Measurements from ENCODE around the gene OLFM3.

The OLFM3 gene

GRCh38 chr1:101843160-101843559, 153.6 kb downstream of the OLFM3 start:
- DNase-seq = no peak

DNA sequence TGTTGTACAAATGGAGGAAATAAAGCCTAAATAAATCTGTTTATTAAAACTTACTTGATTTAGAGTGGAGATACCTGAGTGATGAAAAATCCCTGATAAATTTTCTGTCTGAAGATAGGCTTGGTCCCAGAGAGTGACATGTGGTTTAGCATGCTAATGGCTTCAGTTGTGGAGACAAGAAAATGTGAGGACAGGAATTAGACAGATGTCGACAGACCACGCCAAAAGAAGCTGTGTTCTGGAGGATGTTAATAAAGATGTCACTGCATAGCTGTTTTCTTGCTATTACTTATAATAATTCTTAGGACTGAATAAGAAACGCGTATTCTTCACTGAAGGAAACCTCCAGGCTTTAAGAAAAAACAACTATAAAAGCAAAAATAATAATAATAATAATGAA, 154.9 kb downstream of the OLFM3 start:
- DNase-seq = no peak

GRCh38 chr1:101835988-101836387, 160.7 kb downstream of the OLFM3 start:
- DNase-seq = no peak

- no peak for DNase-seq
Observed at GRCh38 chr1:101833312-101833711, 163.4 kb downstream of the OLFM3 start.

DNA sequence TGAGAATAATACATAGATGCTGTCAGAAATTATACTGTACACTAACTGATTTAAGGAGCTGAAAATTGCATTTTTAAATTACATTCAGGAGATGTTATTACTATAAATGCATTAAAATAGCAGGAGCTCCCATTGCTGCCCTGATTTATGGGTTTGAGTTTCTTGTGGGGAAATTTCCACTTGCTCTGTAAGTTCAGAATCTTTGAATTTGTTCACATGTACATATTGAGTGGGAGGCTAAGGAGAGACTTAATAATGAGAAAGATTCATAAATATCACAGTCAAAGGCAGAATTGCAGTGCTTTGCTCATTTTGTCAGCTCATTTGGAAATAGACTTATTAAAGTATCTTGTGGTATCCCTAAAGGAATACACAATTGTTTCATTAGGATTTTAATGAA, 170.3 kb downstream of the OLFM3 start:
- DNase-seq = no peak

GRCh38 chr1:101820071-101820470, 176.7 kb downstream of the OLFM3 start:
- peak; percentile 30 for DNase-seq

DNA sequence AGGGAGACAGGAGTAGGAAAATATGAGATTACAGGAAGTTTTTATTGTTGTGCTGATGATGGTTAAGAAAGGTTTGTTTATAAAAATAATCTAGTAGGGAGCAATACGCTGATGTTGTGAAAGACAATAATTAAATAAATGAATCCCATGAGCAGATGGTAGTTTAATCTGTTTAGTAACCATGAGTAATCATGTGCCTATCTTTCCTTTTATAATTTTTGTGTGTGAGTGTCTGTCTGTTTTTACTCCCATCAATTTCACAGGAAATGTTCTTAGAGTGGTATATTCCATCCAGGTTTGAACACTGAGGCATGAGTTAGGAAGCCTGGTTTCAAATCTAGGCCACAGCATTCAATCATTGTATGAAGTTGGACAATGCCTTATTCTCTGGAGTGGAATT, 180.5 kb downstream of the OLFM3 start:
- DNase-seq = no peak

DNA sequence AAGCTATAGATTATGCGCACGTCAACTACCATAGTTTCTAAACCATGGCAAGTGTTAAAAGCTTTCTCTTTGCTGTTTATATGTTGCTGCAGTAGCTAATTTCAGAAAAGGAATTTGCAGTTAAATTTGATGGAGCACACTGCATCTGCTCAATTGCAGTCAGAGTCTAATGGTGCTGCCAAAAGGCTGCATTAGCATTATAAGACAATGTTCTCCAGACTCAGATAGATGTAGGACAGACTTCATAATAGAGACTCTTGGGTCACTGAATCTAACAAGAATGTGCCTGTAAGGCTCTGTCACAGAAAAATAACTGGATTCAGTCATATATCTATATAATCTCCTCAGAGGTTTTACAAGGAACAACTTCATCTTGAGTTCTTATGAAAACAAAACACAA, 198.3 kb downstream of the OLFM3 start:
- DNase-seq = no peak

DNA sequence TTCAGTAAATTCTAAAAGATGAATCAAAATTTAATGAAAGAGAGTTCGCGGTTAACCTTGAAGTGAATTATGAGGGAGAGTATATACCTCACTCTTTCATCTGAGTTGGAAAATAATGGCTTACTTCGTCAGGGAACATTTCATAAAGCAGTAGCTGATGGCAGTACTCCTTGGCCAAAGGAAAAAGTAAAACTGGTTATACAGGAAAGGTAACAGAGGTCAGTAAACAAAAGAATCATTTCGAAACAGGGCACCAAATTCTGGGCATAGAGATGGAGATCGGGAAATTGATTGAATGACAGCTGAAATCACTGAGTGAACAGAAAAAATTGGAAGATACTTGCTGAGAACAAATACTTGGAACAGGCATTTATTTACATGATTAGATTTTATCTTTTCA, 199.0 kb downstream of the OLFM3 start:
- no peak for DNase-seq

GRCh38 chr1:101781201-101781831, 215.4 kb downstream of the OLFM3 start:
- peak; percentile 41 for DNase-seq

GRCh38 chr1:101769520-101769919, 227.2 kb downstream of the OLFM3 start:
- DNase-seq = peak; percentile 33

- no peak for DNase-seq
Observed at GRCh38 chr1:101757985-101758384, 238.7 kb downstream of the OLFM3 start.

DNA sequence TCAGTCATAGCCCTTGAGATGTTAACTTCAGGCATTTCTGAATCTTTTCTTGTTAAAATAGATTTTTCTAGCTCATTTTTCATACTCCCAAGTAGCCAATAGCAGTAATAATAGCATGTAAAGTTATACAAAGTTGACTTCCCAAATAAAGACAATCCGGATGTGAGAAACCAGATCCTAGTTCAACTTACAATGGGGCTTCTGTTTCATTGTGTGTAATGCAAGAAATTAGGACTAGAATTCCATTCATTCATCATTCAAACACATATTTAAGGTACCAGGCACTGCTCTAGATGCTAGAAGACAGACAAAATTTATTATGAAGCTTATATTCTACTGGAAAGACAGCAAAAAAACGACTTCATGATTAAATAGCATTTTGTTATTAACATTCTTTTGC, 240.3 kb downstream of the OLFM3 start:
- DNase-seq = no peak
